Smooth muscle cell (in vitro differentiated cells): Measurements from ENCODE around the gene ARHGAP32. TPM values are rescaled to one million over a fixed set of nuclear protein-coding genes. Genes with fewer than 3 reads are reported as not detected.

ENCODE experiments used
- DNase-seq: peaks from one replicate; lab custom pipeline; 2025; ENCODE audit not compliant: unreplicated experiment; lab: John Stamatoyannopoulos, UW
- H2AFZ ChIP-seq: fragments of 200-600 bp; sonication (generic); 2 replicates; pipeline ENCODE4 v1.6.0; 2016; ENCODE audit warnings: antibody characterized with exemption, low read depth, mild to moderate bottlenecking
- H3F3A ChIP-seq: fragments of 200-600 bp; sonication (generic); 2 replicates; pipeline ENCODE4 v1.6.0; 2017; ENCODE audit warnings: antibody characterized with exemption, low read depth
- H3K27ac ChIP-seq: fragments of 200-600 bp; sonication (generic); 2 replicates; pipeline ENCODE4 v1.5.1; 2016; ENCODE audit warnings: low read depth, mild to moderate bottlenecking
- H3K27me3 ChIP-seq: fragments of 200-600 bp; sonication (generic); 2 replicates; pipeline ENCODE4 v1.6.1; 2016; ENCODE audit warnings: low read depth, mild to moderate bottlenecking
- H3K36me3 ChIP-seq: fragments of 200-600 bp; sonication (generic); 2 replicates; pipeline ENCODE4 v1.5.1; 2016; ENCODE audit warnings: low read depth
- H3K4me1 ChIP-seq: fragments of 200-600 bp; sonication (generic); 2 replicates; pipeline ENCODE4 v1.5.1; 2016; ENCODE audit warnings: low read depth
- H3K4me2 ChIP-seq: fragments of 200-600 bp; sonication (generic); 2 replicates; pipeline ENCODE4 v1.6.0; 2016; ENCODE audit warnings: mild to moderate bottlenecking
- H3K4me3 ChIP-seq: fragments of 200-600 bp; sonication (generic); 2 replicates; pipeline ENCODE4 v1.5.1; 2016; ENCODE audit warnings: mild to moderate bottlenecking
- H3K79me2 ChIP-seq: fragments of 200-600 bp; sonication (generic); 2 replicates; pipeline ENCODE4 v1.6.0; 2016; ENCODE audit warnings: low read depth, mild to moderate bottlenecking
- H3K9ac ChIP-seq: fragments of 200-600 bp; sonication (generic); 2 replicates; pipeline ENCODE4 v1.6.0; 2016; ENCODE audit warnings: low read depth
- H3K9me3 ChIP-seq: fragments of 200-600 bp; sonication (generic); replicated peaks from 2 replicates; pipeline ENCODE4 v1.5.1; 2016; ENCODE audit warnings: low read depth
- H4K20me1 ChIP-seq: fragments of 200-600 bp; sonication (generic); 2 replicates; pipeline ENCODE4 v1.6.0; 2016; ENCODE audit warnings: low read depth
- CTCF ChIP-seq: fragments of 200-600 bp; sonication (generic); IDR thresholded peaks from 2 replicates; pipeline ENCODE4 v1.5.1; 2017; ENCODE audit warnings: borderline replicate concordance, mild to moderate bottlenecking, antibody characterized with exemption; ENCODE audit not compliant: insufficient read depth, poor library complexity, severe bottlenecking
- WGBS: methylation state at CpG from one replicate; pipeline ENCODE4 v1.1.7; 2016; ENCODE audit warnings: low lambda C conversion rate; 5-methylcytosine and 5-hydroxymethylcytosine counted together
- polyA plus RNA-seq: library from polyadenylated mRNA; unstranded; fragments of >200 nt; fragmentation: Nextera tagmentation; extraction: Ambion mirVana; gene quantifications from 2 replicates; pipeline ENCODE4 v1.2.1, GENCODE V29; 2016
- total RNA-seq: library from RNA; depleted of rRNA; stranded (reverse); fragments of >200 nt; gene quantifications from 2 replicates; pipeline ENCODE4 v1.2.3, GENCODE V29; 2014

ARHGAP32 gene
- total and polyA plus RNA-seq, 2 experiments from 2014 or later, result 8.8 to 17.8 TPM

GRCh38 chr11:129061492-129062230 is 130.5 kb downstream of the ARHGAP32 start:
- no peak overlapping the region for H3K4me2 ChIP-seq
- H3F3A ChIP-seq, result no peaks in the 10 kb centered on the region
- peaks cover 10% of the 10 kb centered on the region for H3K36me3 ChIP-seq
- H3K4me3 ChIP-seq, result no peak overlapping the region
- WGBS, result 69% methylated on average over 7 of the region's 7 CpGs
- H3K79me2 ChIP-seq, result no peaks in the 10 kb centered on the region
- H3K4me1 ChIP-seq, result no peaks in the 10 kb centered on the region
- H4K20me1 ChIP-seq, result no peaks in the 10 kb centered on the region
- no peak for TF ChIP-seq CTCF
- H3K9me3 ChIP-seq, result no peaks in the 10 kb centered on the region
- H3K27me3 ChIP-seq, result no peaks in the 10 kb centered on the region
- H3K9ac ChIP-seq, result no peak overlapping the region
- no peak overlapping the region for H2AFZ ChIP-seq
- DNase-seq, result no peak
- peak overlapping the region; percentile 68 for H3K27ac ChIP-seq

- Histone ChIP-seq H3K4me3 (no peak overlapping the region), H3K9ac (no peak overlapping the region), H3K4me2 (no peak overlapping the region), H3K27me3 (no peaks in the 10 kb centered on the region), H3F3A (no peaks in the 10 kb centered on the region), H3K27ac (no peak overlapping the region), H3K9me3 (no peaks in the 10 kb centered on the region), H3K79me2 (no peaks in the 10 kb centered on the region), H3K4me1 (no peaks in the 10 kb centered on the region), H3K36me3 (no peaks in the 10 kb centered on the region), H2AFZ (no peak overlapping the region), H4K20me1 (no peaks in the 10 kb centered on the region)
- TF ChIP-seq CTCF, result no peak
- no peak for DNase-seq
- WGBS, result 95% methylated on average over 11 of the region's 11 CpGs
Measured at GRCh38 chr11:129056916-129057315, 135.2 kb downstream of the ARHGAP32 start.

- H3K4me3 ChIP-seq, result no peak overlapping the region
- no peak overlapping the region for H3K27ac ChIP-seq
- no peak overlapping the region for H3K9ac ChIP-seq
- no peaks in the 10 kb centered on the region for H3K27me3 ChIP-seq
- H3K4me1 ChIP-seq, result no peaks in the 10 kb centered on the region
- no peak for TF ChIP-seq CTCF
- no peaks in the 10 kb centered on the region for H3K36me3 ChIP-seq
- no peaks in the 10 kb centered on the region for H3K9me3 ChIP-seq
- H3F3A ChIP-seq, result no peaks in the 10 kb centered on the region
- H2AFZ ChIP-seq, result no peak overlapping the region
- no peak for DNase-seq
- no peak overlapping the region for H3K4me2 ChIP-seq
- no peaks in the 10 kb centered on the region for H3K79me2 ChIP-seq
- no peaks in the 10 kb centered on the region for H4K20me1 ChIP-seq
Measured at GRCh38 chr11:129055196-129055595, 136.9 kb downstream of the ARHGAP32 start.

- DNase-seq, result no peak
- no peak overlapping the region for H3K4me3 ChIP-seq
- no peaks in the 10 kb centered on the region for H3K4me1 ChIP-seq
- peak overlapping the region; percentile 23 for H3K27ac ChIP-seq
- WGBS, result 64% methylated on average over 4 of the region's 4 CpGs
- no peak overlapping the region for H3K9ac ChIP-seq
- no peaks in the 10 kb centered on the region for H3K27me3 ChIP-seq
- no peaks in the 10 kb centered on the region for H3K79me2 ChIP-seq
- H2AFZ ChIP-seq, result no peak overlapping the region
- no peaks in the 10 kb centered on the region for H3K36me3 ChIP-seq
- no peaks in the 10 kb centered on the region for H3K9me3 ChIP-seq
- peaks cover 6% of the 10 kb centered on the region for H4K20me1 ChIP-seq
- H3K4me2 ChIP-seq, result no peak overlapping the region
- no peak for TF ChIP-seq CTCF
- H3F3A ChIP-seq, result no peaks in the 10 kb centered on the region
Measured at GRCh38 chr11:129048911-129049310, 143.2 kb downstream of the ARHGAP32 start.
